DND-41 (cell line): ENCODE data around the gene KLHL18.
"Not testable (repeated sequence)": the region's sequence is repeated elsewhere in the genome, so short reads cannot be mapped to it uniquely, and the experiment has no call there.

Experiments used
- ATAC-seq: fragments of 200-7000 bp; cut with Tn5 transposase; 3 replicates; pipeline ENCODE4 v1.9.1; 2021; ENCODE audit warnings: low read depth; ENCODE audit not compliant: insufficient read depth
- DNase-seq: peaks from one replicate; pipeline ENCODE4 v3.0.0-alpha.2; 2020
- H2AFZ ChIP-seq: 2 replicates; pipeline ENCODE4 v1.6.0; 2012; ENCODE audit warnings: low read depth, low read length
- H3K27ac ChIP-seq: 2 replicates; pipeline ENCODE4 v1.5.1; 2012; ENCODE audit warnings: low read length, inconsistent platforms
- H3K27me3 ChIP-seq: fragments of 200-600 bp; sonication (generic); 2 replicates; pipeline ENCODE4 v1.6.0; 2012; ENCODE audit warnings: low read length, mild to moderate bottlenecking, inconsistent platforms; ENCODE audit not compliant: insufficient read depth, poor library complexity
- H3K36me3 ChIP-seq: 2 replicates; pipeline ENCODE4 v1.5.1; 2012; ENCODE audit warnings: low read length, inconsistent platforms; ENCODE audit not compliant: insufficient read depth
- H3K4me1 ChIP-seq: 2 replicates; pipeline ENCODE4 v1.5.1; 2012; ENCODE audit warnings: mild to moderate bottlenecking, low read length; ENCODE audit not compliant: insufficient read depth
- H3K4me2 ChIP-seq: 2 replicates; pipeline ENCODE4 v1.6.0; 2012; ENCODE audit warnings: mild to moderate bottlenecking, moderate library complexity, low read length, inconsistent platforms; ENCODE audit not compliant: insufficient read depth
- H3K4me3 ChIP-seq, 2 experiments: fragments of 200-600 bp in 1 of 2; shearing (Covaris generic) in 1 of 2; 2 replicates each; pipeline ENCODE4 v1.5.1; 2012 to 2016; ENCODE audit warnings: inconsistent platforms in 2 of 2, low read length in 2 of 2, mild to moderate bottlenecking in 2 of 2, low read depth in 1 of 2, moderate library complexity in 1 of 2
- H3K79me2 ChIP-seq: 2 replicates; pipeline ENCODE4 v1.6.0; 2012; ENCODE audit warnings: low read length, inconsistent platforms; ENCODE audit not compliant: insufficient read depth
- H3K9ac ChIP-seq: 2 replicates; pipeline ENCODE4 v1.6.0; 2012; ENCODE audit warnings: low read depth, mild to moderate bottlenecking, inconsistent platforms, low read length, moderate library complexity
- H3K9me3 ChIP-seq: 2 replicates; pipeline ENCODE4 v1.5.1; 2012; ENCODE audit warnings: low read length, moderate library complexity, mild to moderate bottlenecking, inconsistent platforms; ENCODE audit not compliant: insufficient read depth, severe bottlenecking
- H4K20me1 ChIP-seq: 2 replicates; pipeline ENCODE4 v1.6.0; 2012; ENCODE audit warnings: low read length; ENCODE audit not compliant: insufficient read depth
- EZH2 ChIP-seq: IDR thresholded peaks from 3 replicates; pipeline ENCODE4 v1.6.1; 2012; ENCODE audit warnings: borderline replicate concordance, low read depth, mild to moderate bottlenecking, moderate library complexity, low read length, inconsistent platforms; ENCODE audit not compliant: severe bottlenecking
- TF ChIP-seq, protein P1 (sequence below): IDR thresholded peaks from 2 replicates; pipeline ENCODE4 v1.5.1; 2012; ENCODE audit warnings: borderline replicate concordance, low read length, moderate library complexity, mild to moderate bottlenecking; ENCODE audit not compliant: poor library complexity, severe bottlenecking; ENCODE audit errors: extremely low read depth

The KLHL18 gene

DNA sequence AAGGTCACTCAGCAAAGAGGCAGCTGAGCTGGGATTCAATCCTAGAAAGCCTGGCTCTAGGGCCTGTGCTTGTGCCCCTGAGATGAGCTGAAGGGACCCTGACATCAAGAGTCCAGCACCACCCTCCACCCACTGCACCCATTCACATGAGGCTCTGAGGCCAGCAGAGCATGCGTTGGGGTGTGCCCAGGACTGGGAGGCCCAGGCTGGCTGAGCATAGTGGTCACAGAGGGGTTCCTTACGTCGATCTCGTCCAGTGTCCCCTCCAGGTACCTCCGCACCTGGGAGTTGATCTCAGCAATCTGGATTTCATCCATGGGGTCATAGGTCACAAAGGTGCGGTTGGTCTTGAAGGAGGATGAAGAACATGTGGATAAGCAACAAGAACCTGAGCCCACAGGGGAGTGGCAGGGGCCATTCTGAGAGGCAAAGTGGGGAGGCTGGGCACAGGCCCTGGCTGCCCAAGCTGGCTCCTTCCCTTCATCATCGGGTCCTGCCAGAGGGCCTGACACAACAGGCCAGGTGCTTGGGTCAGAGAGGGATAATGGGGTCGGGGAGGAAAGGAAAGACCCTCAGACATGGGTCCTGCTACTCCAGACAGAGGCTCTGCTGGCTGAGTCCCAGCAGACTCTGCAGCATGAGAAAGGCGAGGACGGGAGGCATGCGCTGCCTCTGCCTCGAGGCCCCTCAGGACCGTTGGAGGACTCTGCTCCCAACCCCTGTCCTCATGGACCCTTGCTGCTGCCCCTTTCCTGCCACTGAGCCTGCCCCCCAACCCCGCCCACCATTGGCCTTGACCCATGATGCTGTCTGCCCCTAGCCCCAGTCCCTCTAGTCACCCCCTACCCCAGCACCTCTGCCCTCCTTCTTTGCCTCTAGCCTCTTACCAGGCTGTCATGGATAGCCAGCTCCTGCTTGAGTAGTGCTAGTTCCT lies 35.3 kb upstream of the KLHL18 start:
- Histone ChIP-seq H3K79me2 (no peaks in the 10 kb centered on the region), H3K27ac (no peak overlapping the region), H3K36me3 (no peaks in the 10 kb centered on the region), H3K4me3 (no peak overlapping the region), H3K27me3 (no peaks in the 10 kb centered on the region), H3K4me2 (no peak overlapping the region), H3K9ac (no peak overlapping the region), H4K20me1 (no peaks in the 10 kb centered on the region), H2AFZ (no peak overlapping the region), H3K9me3 (no peaks in the 10 kb centered on the region), H3K4me1 (no peaks in the 10 kb centered on the region)
- DNase-seq (no peak), ATAC-seq (no peak)
- TF ChIP-seq EZH2: no peak
- TF ChIP-seq, protein P1, sequence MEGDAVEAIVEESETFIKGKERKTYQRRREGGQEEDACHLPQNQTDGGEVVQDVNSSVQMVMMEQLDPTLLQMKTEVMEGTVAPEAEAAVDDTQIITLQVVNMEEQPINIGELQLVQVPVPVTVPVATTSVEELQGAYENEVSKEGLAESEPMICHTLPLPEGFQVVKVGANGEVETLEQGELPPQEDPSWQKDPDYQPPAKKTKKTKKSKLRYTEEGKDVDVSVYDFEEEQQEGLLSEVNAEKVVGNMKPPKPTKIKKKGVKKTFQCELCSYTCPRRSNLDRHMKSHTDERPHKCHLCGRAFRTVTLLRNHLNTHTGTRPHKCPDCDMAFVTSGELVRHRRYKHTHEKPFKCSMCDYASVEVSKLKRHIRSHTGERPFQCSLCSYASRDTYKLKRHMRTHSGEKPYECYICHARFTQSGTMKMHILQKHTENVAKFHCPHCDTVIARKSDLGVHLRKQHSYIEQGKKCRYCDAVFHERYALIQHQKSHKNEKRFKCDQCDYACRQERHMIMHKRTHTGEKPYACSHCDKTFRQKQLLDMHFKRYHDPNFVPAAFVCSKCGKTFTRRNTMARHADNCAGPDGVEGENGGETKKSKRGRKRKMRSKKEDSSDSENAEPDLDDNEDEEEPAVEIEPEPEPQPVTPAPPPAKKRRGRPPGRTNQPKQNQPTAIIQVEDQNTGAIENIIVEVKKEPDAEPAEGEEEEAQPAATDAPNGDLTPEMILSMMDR: no peak

GRCh38 chr3:47250309-47251060 lies 32.3 kb upstream of the KLHL18 start:
- no peaks in the 10 kb centered on the region for H3K9me3 ChIP-seq
- H2AFZ ChIP-seq: no peak overlapping the region
- H3K4me3 ChIP-seq: no peak overlapping the region
- H3K27ac ChIP-seq: no peak overlapping the region
- H3K36me3 ChIP-seq: no peaks in the 10 kb centered on the region
- no peak overlapping the region for H3K4me2 ChIP-seq
- DNase-seq: no peak
- no peaks in the 10 kb centered on the region for H3K79me2 ChIP-seq
- no peaks in the 10 kb centered on the region for H3K27me3 ChIP-seq
- H3K4me1 ChIP-seq: no peaks in the 10 kb centered on the region
- ATAC-seq: no peak
- no peak overlapping the region for H3K9ac ChIP-seq
- no peaks in the 10 kb centered on the region for H4K20me1 ChIP-seq
- TF ChIP-seq, protein P1: peak; percentile 39
- TF ChIP-seq EZH2: no peak

DNA sequence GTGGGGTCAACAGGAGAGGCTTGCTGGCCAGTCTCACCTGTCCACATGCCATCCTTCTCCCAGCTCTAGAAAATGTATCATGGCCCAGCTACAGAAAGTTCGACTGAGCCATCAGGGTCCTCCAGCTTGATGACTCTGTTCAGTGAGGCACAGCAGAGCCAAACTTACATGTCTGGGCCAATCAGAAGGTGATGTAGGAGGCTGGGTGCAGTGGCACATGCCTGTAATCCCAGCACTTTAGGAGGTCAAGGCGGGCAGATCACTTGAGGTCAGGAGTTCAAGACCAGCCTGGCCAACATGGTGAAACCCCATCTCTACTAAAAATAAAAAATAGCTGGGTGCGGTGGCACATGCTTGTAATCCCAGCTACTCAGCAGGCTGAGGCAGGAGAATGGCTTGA lies 31.7 kb upstream of the KLHL18 start:
- not testable (repeated sequence) for H4K20me1 ChIP-seq, H3K9me3 ChIP-seq, H3K79me2 ChIP-seq, H3K4me2 ChIP-seq, H2AFZ ChIP-seq, H3K9ac ChIP-seq, H3K4me1 ChIP-seq, ATAC-seq, H3K27me3 ChIP-seq, DNase-seq, H3K27ac ChIP-seq, H3K4me3 ChIP-seq, H3K36me3 ChIP-seq

- Histone ChIP-seq H3K36me3 (no peaks in the 10 kb centered on the region), H3K4me2 (no peak overlapping the region), H3K9me3 (no peaks in the 10 kb centered on the region), H3K4me3 (no peak overlapping the region), H3K9ac (no peak overlapping the region), H3K27ac (no peak overlapping the region), H3K4me1 (no peaks in the 10 kb centered on the region), H4K20me1 (no peaks in the 10 kb centered on the region), H2AFZ (no peak overlapping the region), H3K79me2 (no peaks in the 10 kb centered on the region), H3K27me3 (no peaks in the 10 kb centered on the region)
- ATAC-seq: no peak
- no peak for DNase-seq
- TF ChIP-seq EZH2: no peak
- TF ChIP-seq, protein P1: no peak
Observed at GRCh38 chr3:47251689-47252088, 31.1 kb upstream of the KLHL18 start.

DNA sequence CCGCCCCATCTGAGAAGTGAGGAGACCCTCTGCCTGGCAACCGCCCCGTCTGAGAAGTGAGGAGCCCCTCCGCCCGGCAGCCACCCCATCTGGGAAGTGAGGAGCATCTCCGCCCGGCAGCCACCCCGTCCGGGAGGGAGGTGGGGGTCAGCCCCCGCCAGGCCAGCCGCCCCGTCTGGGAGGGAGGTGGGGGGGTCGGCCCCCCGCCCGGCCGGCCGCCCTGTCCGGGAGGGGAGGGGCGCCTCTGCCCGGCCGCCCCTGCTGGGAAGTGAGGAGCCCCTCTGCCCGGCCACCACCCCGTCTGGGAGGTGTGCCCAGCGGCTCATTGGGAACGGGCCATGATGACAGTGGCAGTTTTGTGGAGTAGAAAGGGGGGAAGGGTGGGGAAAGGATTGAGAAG lies 26.4 kb upstream of the KLHL18 start:
- H3K27me3 ChIP-seq, H3K4me3 ChIP-seq, H3K9ac ChIP-seq, H4K20me1 ChIP-seq, H2AFZ ChIP-seq, H3K79me2 ChIP-seq, H3K4me2 ChIP-seq, DNase-seq, H3K9me3 ChIP-seq, ATAC-seq, H3K27ac ChIP-seq, H3K4me1 ChIP-seq, H3K36me3 ChIP-seq: not testable (repeated sequence)
